Adrenal gland (tissue), 5 donors: Measurements from ENCODE around the gene FARP1.

ENCODE experiments used
- CTCF ChIP-seq, 6 experiments: fragments of 450-650 bp in 4 of 6; fragments of 200-600 bp in 2 of 6; sonication (generic) in 1 of 6; IDR thresholded peaks; 1 replicate in 5 of 6; 2 replicates in 1 of 6; pipeline versions ENCODE4 v1.5.1 to v1.8.0; 2016 to 2021; ENCODE audit warnings: antibody characterized with exemption in 6 of 6, mild to moderate bottlenecking in 2 of 6, moderate library complexity in 1 of 6
- POLR2A ChIP-seq, 2 donors: fragments of 450-650 bp; IDR thresholded peaks; one replicate each; pipeline ENCODE4 v1.6.1; 2017; ENCODE audit warnings: antibody characterized with exemption in 2 of 2, mild to moderate bottlenecking in 2 of 2, moderate library complexity in 1 of 2
- donor health status: DM: no; HTN: no; CAD: no.

DNA sequence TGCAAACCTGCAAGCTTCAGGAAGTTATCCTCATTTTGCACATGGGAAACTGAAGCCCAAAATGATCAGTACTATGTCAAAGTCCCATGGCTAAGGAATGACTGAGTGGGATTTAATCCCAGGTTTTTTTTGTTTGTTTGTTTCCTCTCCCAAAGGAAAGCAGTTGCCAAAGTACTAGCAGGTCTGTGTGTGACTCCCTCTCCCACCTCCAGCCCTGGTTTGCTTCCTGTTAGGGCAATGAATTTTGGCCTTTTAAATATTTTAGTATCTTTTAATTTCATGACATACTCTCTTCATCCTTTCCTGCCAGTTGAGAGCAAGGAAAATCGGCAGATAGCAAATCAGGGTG is 168.3 kb downstream of the FARP1 start:
- no peak for TF ChIP-seq POLR2A (IDR thresholded peaks at IDR 0.05)
- TF ChIP-seq CTCF (IDR thresholded peaks at IDR 0.05), result no peak
